Activated CD8-positive, alpha-beta T cell treated with anti-CD3 and anti-CD28 coated beads, Interleukin-2, amount 10 ng/mL, durations not matched to agents 7 days and 5 days (primary cell): ENCODE measurements around the gene KPNA5. TPM values are rescaled to one million over a fixed set of nuclear protein-coding genes. Genes with fewer than 3 reads are reported as not detected.
"Not testable (repeated sequence)": the region's sequence is repeated elsewhere in the genome, so short reads cannot be mapped to it uniquely, and the experiment has no call there.

Experiments
- ATAC-seq: fragments of 150-1000 bp; cut with Tn5 transposase; one replicate; pipeline ENCODE4 v1.10.0; 2021; ENCODE audit warnings: moderate library complexity
- CTCF ChIA-PET: fragments of 350-600 bp; sonication (Branson Sonifier 250); formaldehyde crosslinking; loops from one replicate; lab custom pipeline; 2021; ENCODE audit warnings: antibody characterized with exemption; lab: Charles Lee
- POLR2A ChIA-PET: fragments of 350-600 bp; sonication (Branson Sonifier 250); formaldehyde crosslinking; loops from one replicate; lab custom pipeline; 2021; ENCODE audit warnings: antibody characterized with exemption; lab: Charles Lee
- DNase-seq: peaks from one replicate; pipeline ENCODE4 v3.0.0-alpha.2; 2020
- H3K27ac Mint-ChIP-seq: one replicate; pipeline ENCODE4 v1.8.0; 2021; ENCODE audit warnings: mild to moderate bottlenecking, mixed read lengths
- H3K27me3 Mint-ChIP-seq: one replicate; pipeline ENCODE4 v1.8.0; 2021; ENCODE audit warnings: low read depth, mixed read lengths
- H3K36me3 Mint-ChIP-seq: one replicate; pipeline ENCODE4 v1.8.0; 2021; ENCODE audit warnings: low read depth, mixed read lengths
- H3K4me1 Mint-ChIP-seq: one replicate; pipeline ENCODE4 v1.8.0; 2021; ENCODE audit warnings: low read depth, mixed read lengths
- H3K4me3 Mint-ChIP-seq: one replicate; pipeline ENCODE4 v1.8.0; 2021; ENCODE audit warnings: mild to moderate bottlenecking, mixed read lengths
- H3K9me3 Mint-ChIP-seq: one replicate; pipeline ENCODE4 v1.8.0; 2022; ENCODE audit warnings: mixed read lengths; ENCODE audit not compliant: insufficient read depth
- total RNA-seq, 2 experiments: library from RNA; stranded (reverse); gene quantifications; one replicate each; pipeline ENCODE4 v1.2.3, GENCODE V29; 2021

The KPNA5 gene
- total RNA-seq, 2 experiments from 2014 or later, result 9.8 to 11.0 TPM

- POLR2A ChIA-PET, result interaction anchor here (0.7 to 1.8 kb wide), 2 partner anchors 15 to 96 kb away, joined by 3 to 9 read pairs; partner anchors contain the start of gene RWDD1
- peaks cover 46% of the 10 kb centered on the region for H3K4me1 Mint-ChIP-seq
These were observed 14.1 kb upstream of the KPNA5 start for GRCh38 chr6:116666869-116667268.

DNA sequence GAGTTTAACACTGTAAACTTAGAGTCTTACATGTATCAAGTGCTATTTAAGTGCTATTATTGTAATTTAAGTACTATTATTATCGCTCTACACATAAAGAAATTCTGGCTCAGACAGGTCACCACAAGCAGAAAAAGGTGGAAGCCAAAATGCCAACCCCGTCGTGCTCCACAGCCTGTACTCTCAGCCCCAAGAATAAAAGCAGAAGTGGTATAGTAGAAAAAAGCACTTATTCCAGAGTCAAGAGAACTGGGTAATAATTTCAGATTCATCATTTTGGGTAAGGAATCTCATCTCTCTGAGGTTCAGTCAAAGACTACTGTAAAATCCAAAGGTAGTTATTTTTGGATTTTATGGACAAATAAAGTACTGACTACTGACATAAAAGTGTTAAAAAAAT, 13.4 kb upstream of the KPNA5 start:
- peaks cover 40% of the 10 kb centered on the region for H3K4me1 Mint-ChIP-seq
- DNase-seq, result no peak
- peaks cover 27% of the 10 kb centered on the region for H3K36me3 Mint-ChIP-seq
- ATAC-seq, result no peak
- peak overlapping the region; percentile 98 for H3K27ac Mint-ChIP-seq
- peak overlapping the region; percentile 100 for H3K4me3 Mint-ChIP-seq
- ChIA-PET POLR2A (interaction anchor here (1.4 to 1.9 kb wide), 3 partner anchors 11 to 14 kb away, joined by 3 to 12 read pairs (median 3); partner anchors contain the start of gene KPNA5), CTCF (interaction anchor here (1.2 to 3.4 kb wide), 4 partner anchors 13 to 107 kb away, joined by 3 to 10 read pairs (median 6); partner anchors contain the start of gene KPNA5)
- H3K27me3 Mint-ChIP-seq, result peaks cover 13% of the 10 kb centered on the region
- H3K9me3 Mint-ChIP-seq, result no peaks in the 10 kb centered on the region

More at GRCh38 chr6:116666869-116667268, 14.1 kb upstream of the KPNA5 start:
- H3K27me3 Mint-ChIP-seq, result peaks cover 6% of the 10 kb centered on the region
- no peak for DNase-seq
- CTCF ChIA-PET, result interaction anchor here (1.1 to 3.4 kb wide), 5 partner anchors 14 to 106 kb away, joined by 3 to 10 read pairs (median 6); partner anchors contain the start of gene KPNA5
- ATAC-seq, result no peak
- H3K4me3 Mint-ChIP-seq, result peak overlapping the region; percentile 59
- H3K36me3 Mint-ChIP-seq, result peaks cover 31% of the 10 kb centered on the region
- H3K27ac Mint-ChIP-seq, result peak overlapping the region; percentile 46
- no peaks in the 10 kb centered on the region for H3K9me3 Mint-ChIP-seq

DNA sequence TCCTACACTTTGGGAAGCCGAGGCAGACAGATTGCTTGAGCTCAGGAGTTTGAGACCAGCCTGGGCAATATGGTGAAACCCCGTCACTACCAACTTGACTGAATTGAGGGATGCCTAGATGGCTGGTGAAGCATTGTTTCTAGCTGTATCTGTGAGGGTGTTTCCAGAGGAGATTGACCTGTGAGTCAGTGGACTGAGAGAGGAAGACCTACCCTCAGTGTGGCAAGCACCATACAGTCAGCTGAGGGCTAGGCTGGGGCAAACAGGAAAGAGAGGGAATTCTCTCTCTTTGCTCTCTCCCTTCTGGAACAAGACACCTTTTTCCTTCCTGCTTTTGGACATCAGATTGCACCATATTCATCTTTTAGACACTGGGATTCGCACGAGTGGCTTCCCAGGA, 8.7 kb upstream of the KPNA5 start:
- no peaks in the 10 kb centered on the region for H3K9me3 Mint-ChIP-seq
- H3K4me3 Mint-ChIP-seq, result no peak overlapping the region
- peaks cover 14% of the 10 kb centered on the region for H3K27me3 Mint-ChIP-seq
- ATAC-seq (no peak), DNase-seq (no peak)
- H3K27ac Mint-ChIP-seq, result no peak overlapping the region
- H3K36me3 Mint-ChIP-seq, result peaks cover 2% of the 10 kb centered on the region
- ChIA-PET POLR2A (no interaction called here), CTCF (interaction anchor here (1.0 to 1.9 kb wide), 2 partner anchors 10 to 27 kb away, joined by 3 to 4 read pairs; no protein-coding TSS in a partner anchor)
- H3K4me1 Mint-ChIP-seq, result peaks cover 7% of the 10 kb centered on the region

DNA sequence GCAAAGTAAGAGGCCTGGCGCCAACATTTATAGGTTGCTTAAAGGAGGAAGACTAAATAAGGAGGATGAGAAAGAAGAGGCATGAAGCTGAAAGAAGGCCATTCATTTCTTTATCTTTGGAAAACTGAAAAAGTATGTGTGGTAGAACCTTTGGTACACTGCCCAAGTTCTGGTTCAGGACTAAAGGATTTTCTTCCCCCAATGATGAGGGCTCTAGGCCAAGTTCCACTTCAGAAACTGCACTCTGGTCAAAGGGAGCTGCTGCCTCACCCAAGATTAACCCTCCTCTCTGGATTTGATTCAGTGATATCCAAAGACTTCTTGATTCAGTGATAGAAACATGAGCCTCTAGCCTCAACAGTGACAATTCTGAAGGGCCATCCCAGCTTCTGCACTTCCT, 5.0 kb upstream of the KPNA5 start:
- Mint-ChIP-seq H3K4me3 (no peak overlapping the region), H3K4me1 (peaks cover 6% of the 10 kb centered on the region), H3K9me3 (no peaks in the 10 kb centered on the region), H3K27ac (no peak overlapping the region), H3K36me3 (no peaks in the 10 kb centered on the region), H3K27me3 (peaks cover 14% of the 10 kb centered on the region)
- CTCF ChIA-PET, result no interaction called here
- ATAC-seq, result no peak
- no peak for DNase-seq
- POLR2A ChIA-PET, result no interaction called here

GRCh38 chr6:116682334-116682712, 1.3 kb downstream of the KPNA5 start:
- Mint-ChIP-seq H3K27ac (peak overlapping the region; percentile 98), H3K36me3 (peaks cover 31% of the 10 kb centered on the region), H3K27me3 (no peaks in the 10 kb centered on the region), H3K4me1 (peaks cover 28% of the 10 kb centered on the region), H3K9me3 (no peaks in the 10 kb centered on the region), H3K4me3 (peak overlapping the region; percentile 97)
- ChIA-PET POLR2A (interaction anchor here (1.0 to 2.0 kb wide), 5 partner anchors 14 to 582 kb away, joined by 3 to 12 read pairs (median 3); partner anchors contain the start of genes NT5DC1, TSPYL1 and ZUP1), CTCF (interaction anchor here (1.0 to 1.3 kb wide), 3 partner anchors 9 to 33 kb away, joined by 3 read pairs; no protein-coding TSS in a partner anchor)
- ATAC-seq (peak; percentile 20), DNase-seq (peak; percentile 62)

DNA sequence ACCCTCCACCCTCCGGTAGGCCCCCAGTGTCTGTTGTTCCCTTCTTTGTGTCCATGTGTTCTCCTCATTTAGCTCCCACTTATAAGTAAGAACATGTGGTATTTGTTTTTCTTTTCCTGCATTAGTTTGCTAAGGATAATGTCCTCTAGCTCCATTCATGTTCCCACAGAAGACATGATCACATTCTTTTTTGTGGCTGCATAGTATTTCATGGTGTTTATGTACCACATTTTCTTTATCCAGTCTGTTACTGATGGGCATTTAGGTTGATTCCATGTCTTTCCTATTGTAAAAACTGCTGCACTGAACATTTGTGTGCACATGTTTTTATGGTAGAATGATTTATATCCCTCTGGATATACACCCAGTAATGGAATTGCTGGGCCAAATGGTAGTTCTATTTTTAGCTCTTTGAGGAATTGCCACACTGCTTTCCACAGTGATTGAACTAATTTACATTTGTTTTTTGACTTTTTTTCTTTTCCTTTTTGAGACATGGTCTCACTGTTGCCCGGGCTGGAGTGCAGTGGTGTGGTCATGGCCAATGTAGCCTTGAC, 4.5 kb downstream of the KPNA5 start:
- no peaks in the 10 kb centered on the region for H3K9me3 Mint-ChIP-seq
- no peak overlapping the region for H3K4me3 Mint-ChIP-seq
- DNase-seq (no peak), ATAC-seq (no peak)
- CTCF ChIA-PET, result interaction anchor here (0.5 kb wide), 1 partner anchor 14 kb away, joined by 3 read pairs; no protein-coding TSS in a partner anchor
- POLR2A ChIA-PET, result no interaction called here
- no peak overlapping the region for H3K27ac Mint-ChIP-seq
- H3K4me1 Mint-ChIP-seq, result peaks cover 23% of the 10 kb centered on the region
- no peaks in the 10 kb centered on the region for H3K27me3 Mint-ChIP-seq
- H3K36me3 Mint-ChIP-seq, result peaks cover 34% of the 10 kb centered on the region

GRCh38 chr6:116686475-116687101, 5.6 kb downstream of the KPNA5 start:
- H3K9me3 Mint-ChIP-seq, H3K27me3 Mint-ChIP-seq, CTCF ChIA-PET, ATAC-seq, DNase-seq, H3K27ac Mint-ChIP-seq, POLR2A ChIA-PET, H3K4me3 Mint-ChIP-seq: not testable (repeated sequence)
- Mint-ChIP-seq H3K4me1 (peaks cover 22% of the 10 kb centered on the region), H3K36me3 (peaks cover 35% of the 10 kb centered on the region)

DNA sequence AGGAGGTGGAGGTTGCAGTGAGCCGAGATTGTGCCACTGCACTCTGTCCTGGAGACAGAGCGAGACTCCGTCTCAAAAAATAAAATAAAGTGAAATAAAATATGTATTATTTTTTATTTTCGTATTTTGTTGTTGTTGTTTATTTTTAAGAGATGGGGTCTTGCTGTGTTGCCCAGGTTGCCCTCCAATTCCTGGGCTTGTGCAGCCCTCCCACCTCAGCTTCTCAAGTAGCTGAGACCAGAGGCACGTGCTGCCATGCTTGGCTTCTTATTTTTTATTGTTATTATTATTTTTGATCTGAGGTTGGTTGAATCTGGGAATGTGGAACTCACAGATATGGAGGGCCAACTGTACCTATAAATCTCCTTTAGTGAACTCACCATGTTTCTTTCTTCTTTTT, 10.1 kb downstream of the KPNA5 start:
- ChIA-PET POLR2A (no interaction called here), CTCF (no interaction called here)
- DNase-seq (no peak), ATAC-seq (no peak)
- no peak overlapping the region for H3K4me3 Mint-ChIP-seq
- peaks cover 23% of the 10 kb centered on the region for H3K4me1 Mint-ChIP-seq
- H3K27ac Mint-ChIP-seq, result no peak overlapping the region
- H3K36me3 Mint-ChIP-seq, result peaks cover 30% of the 10 kb centered on the region
- no peaks in the 10 kb centered on the region for H3K27me3 Mint-ChIP-seq
- no peaks in the 10 kb centered on the region for H3K9me3 Mint-ChIP-seq

GRCh38 chr6:116692873-116693272, 11.9 kb downstream of the KPNA5 start:
- peaks cover 23% of the 10 kb centered on the region for H3K4me1 Mint-ChIP-seq
- H3K9me3 Mint-ChIP-seq, CTCF ChIA-PET, ATAC-seq, DNase-seq, H3K27ac Mint-ChIP-seq, H3K4me3 Mint-ChIP-seq, POLR2A ChIA-PET, H3K27me3 Mint-ChIP-seq: not testable (repeated sequence)
- H3K36me3 Mint-ChIP-seq, result peaks cover 33% of the 10 kb centered on the region

DNA sequence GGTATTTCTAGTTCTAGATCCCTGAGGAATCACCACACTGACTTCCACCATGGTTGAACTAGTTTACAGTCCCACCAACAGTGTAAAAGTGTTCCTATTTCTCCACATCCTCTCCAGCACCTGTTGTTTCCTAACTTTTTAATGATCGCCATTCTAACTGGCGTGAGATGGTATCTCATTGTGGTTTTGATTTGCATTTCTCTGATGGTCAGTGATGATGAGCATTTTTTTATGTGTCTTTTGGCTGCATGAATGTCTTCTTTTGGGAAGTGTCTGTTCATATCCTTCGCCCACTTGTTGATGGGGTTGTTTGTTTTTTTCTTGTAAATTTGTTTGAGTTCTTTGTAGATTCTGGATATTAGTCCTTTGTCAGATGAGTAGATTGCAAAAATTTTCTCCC, 12.3 kb downstream of the KPNA5 start:
- POLR2A ChIA-PET, H3K27ac Mint-ChIP-seq, H3K4me3 Mint-ChIP-seq, DNase-seq, ATAC-seq, H3K27me3 Mint-ChIP-seq, H3K9me3 Mint-ChIP-seq, CTCF ChIA-PET: not testable (repeated sequence)
- Mint-ChIP-seq H3K4me1 (peaks cover 23% of the 10 kb centered on the region), H3K36me3 (peaks cover 33% of the 10 kb centered on the region)

- H3K4me1 Mint-ChIP-seq, result peaks cover 22% of the 10 kb centered on the region
- no peaks in the 10 kb centered on the region for H3K27me3 Mint-ChIP-seq
- ChIA-PET CTCF (no interaction called here), POLR2A (interaction anchor here (0.6 kb wide), 1 partner anchor 26 kb away, joined by 3 read pairs; no protein-coding TSS in a partner anchor)
- H3K9me3 Mint-ChIP-seq, result no peaks in the 10 kb centered on the region
- H3K36me3 Mint-ChIP-seq, result peaks cover 42% of the 10 kb centered on the region
- H3K27ac Mint-ChIP-seq, result no peak overlapping the region
- H3K4me3 Mint-ChIP-seq, result no peak overlapping the region
- peak; percentile 97 for ATAC-seq
- no peak for DNase-seq
These were observed 14.4 kb downstream of the KPNA5 start for GRCh38 chr6:116695401-116695800.

- Mint-ChIP-seq H3K36me3 (peaks cover 52% of the 10 kb centered on the region), H3K27ac (no peak overlapping the region), H3K4me1 (peaks cover 22% of the 10 kb centered on the region), H3K9me3 (no peaks in the 10 kb centered on the region), H3K4me3 (no peak overlapping the region), H3K27me3 (no peaks in the 10 kb centered on the region)
- no peak for DNase-seq
- POLR2A ChIA-PET, result no interaction called here
- no peak for ATAC-seq
- CTCF ChIA-PET, result no interaction called here
These were observed 16.5 kb downstream of the KPNA5 start for GRCh38 chr6:116697480-116697879.
